ENCODE results near the gene SAPCD1. TPM values are rescaled to one million over a fixed set of nuclear protein-coding genes. Genes with fewer than 3 reads are reported as not detected.

Gene SAPCD1
- total RNA-seq, 1 experiment from 2014 or later: 3.2 TPM

DNA sequence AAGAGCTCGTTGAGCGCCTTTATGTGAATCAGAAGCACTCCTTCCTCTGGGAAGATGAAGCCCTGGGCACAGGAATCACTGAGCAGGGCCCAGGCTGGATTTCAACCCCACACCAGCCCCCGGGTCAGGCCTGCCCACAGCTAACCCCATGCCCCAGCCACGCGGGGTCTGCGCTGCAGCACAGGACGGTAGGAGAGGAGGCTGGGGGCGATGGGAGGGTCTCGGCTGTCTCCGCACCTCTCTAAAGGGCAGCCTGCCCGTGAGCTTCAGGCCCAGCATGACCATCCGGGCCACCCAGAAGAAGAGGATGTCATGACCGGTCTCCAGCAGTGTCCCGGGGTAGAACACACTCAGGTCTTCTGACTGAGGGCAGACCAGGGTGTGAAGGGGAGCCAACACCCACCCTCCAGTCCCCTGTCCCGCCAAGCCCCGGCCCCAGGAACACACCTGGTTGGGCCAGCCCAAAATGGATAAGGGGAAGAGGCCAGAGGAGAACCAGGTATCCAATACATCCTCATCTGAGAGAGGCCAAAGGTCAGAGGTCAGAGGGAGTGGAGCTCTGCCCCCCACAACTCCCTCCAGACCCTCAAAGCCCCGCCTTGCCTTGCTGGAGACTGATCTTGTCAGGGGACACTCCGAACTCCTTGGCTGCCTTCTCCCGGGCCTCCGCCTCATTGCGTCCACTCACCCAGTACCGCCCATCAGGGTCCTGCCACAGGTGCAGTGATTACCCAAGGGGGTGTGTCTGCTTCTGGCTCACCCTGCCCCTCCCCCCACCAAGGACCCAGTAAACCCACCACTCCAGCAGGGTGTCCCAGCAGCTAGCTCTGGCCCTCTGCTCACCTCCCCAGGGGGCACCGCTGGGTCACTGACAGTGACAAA, 19.0 kb downstream of the SAPCD1 start:
- no peak for DNase-seq
- Histone ChIP-seq H3K79me2 (ENCODE audit: insufficient read depth, low read length) (no peaks in the 10 kb centered on the region), H3T11ph (ENCODE audit: low read length) (no peak overlapping the region), H3K9me3 (ENCODE audit: control insufficient read depth, low read depth, low read length) (no peaks in the 10 kb centered on the region), H3K4ac (ENCODE audit: low read depth, low read length) (no peak overlapping the region), H3K4me1 (ENCODE audit: insufficient read depth, low read length) (no peaks in the 10 kb centered on the region), H3K18ac (ENCODE audit: insufficient read length, low read depth, low read length) (no peak overlapping the region), H2BK15ac (ENCODE audit: low read depth, low read length) (no peak overlapping the region), H2BK5ac (ENCODE audit: insufficient read length, low read length) (no peak overlapping the region), H2AK5ac (ENCODE audit: insufficient read length, low read length) (no peak overlapping the region), H2BK20ac (ENCODE audit: low read depth, low read length, poor library complexity, severe bottlenecking) (no peak overlapping the region), H3K27me3 (ENCODE audit: insufficient read depth, low read length) (no peaks in the 10 kb centered on the region), H3K23me2 (ENCODE audit: insufficient read length, low read depth, low read length, poor library complexity, severe bottlenecking) (no peaks in the 10 kb centered on the region), H3K4me2 (ENCODE audit: insufficient read depth, insufficient read length, low read length) (no peak overlapping the region), H3K56ac (ENCODE audit: insufficient read length, low read depth, low read length) (no peak overlapping the region), H2AFZ (ENCODE audit: low read length) (no peak overlapping the region), H4K91ac (ENCODE audit: insufficient read length, low read depth, low read length) (no peak overlapping the region), H2BK120ac (ENCODE audit: low read depth, low read length, poor library complexity, severe bottlenecking) (no peak overlapping the region), H3K79me1 (ENCODE audit: insufficient read depth, low read depth, low read length, poor library complexity, severe bottlenecking) (no peaks in the 10 kb centered on the region), H3K9ac (ENCODE audit: extremely low read depth, insufficient read length, low read length) (no peak overlapping the region), H2BK12ac (ENCODE audit: insufficient read length, low read depth, low read length) (no peak overlapping the region), H3K23ac (ENCODE audit: insufficient read length, low read depth, low read length) (no peak overlapping the region), H3K14ac (ENCODE audit: insufficient read depth, low read length) (no peak overlapping the region), H4K8ac (replicated peaks; ENCODE audit: insufficient read length, low read depth, low read length) (no peak overlapping the region), H4K5ac (ENCODE audit: insufficient read length, low read depth, low read length) (no peak overlapping the region), H3K27ac (ENCODE audit: insufficient read length, low read depth, low read length) (no peak overlapping the region), H4K20me1 (ENCODE audit: control insufficient read depth, insufficient read depth, insufficient read length) (no peaks in the 10 kb centered on the region)
- Mint-ChIP-seq H3K27ac (no peak overlapping the region), H3K9me3 (no peaks in the 10 kb centered on the region), H3K4me1 (peaks cover 1 to 5% of the 10 kb centered on the region in 2 experiments; a peak in 1 of 4 replicates), H3K36me3 (ENCODE audit: insufficient read depth in 1 of 3, low read depth in 3 of 3) (peaks cover 46 to 81% (median 63%) of the 10 kb centered on the region in 3 experiments), H3K27me3 (ENCODE audit: low read depth) (no peaks in the 10 kb centered on the region), H3K4me3 (no peak overlapping the region)
- WGBS (ENCODE audit: extremely low coverage, insufficient read length, low lambda C conversion rate): no CpG with 5 or more reads among the region's 23 CpGs
- TF ChIP-seq, protein P1, sequence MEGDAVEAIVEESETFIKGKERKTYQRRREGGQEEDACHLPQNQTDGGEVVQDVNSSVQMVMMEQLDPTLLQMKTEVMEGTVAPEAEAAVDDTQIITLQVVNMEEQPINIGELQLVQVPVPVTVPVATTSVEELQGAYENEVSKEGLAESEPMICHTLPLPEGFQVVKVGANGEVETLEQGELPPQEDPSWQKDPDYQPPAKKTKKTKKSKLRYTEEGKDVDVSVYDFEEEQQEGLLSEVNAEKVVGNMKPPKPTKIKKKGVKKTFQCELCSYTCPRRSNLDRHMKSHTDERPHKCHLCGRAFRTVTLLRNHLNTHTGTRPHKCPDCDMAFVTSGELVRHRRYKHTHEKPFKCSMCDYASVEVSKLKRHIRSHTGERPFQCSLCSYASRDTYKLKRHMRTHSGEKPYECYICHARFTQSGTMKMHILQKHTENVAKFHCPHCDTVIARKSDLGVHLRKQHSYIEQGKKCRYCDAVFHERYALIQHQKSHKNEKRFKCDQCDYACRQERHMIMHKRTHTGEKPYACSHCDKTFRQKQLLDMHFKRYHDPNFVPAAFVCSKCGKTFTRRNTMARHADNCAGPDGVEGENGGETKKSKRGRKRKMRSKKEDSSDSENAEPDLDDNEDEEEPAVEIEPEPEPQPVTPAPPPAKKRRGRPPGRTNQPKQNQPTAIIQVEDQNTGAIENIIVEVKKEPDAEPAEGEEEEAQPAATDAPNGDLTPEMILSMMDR (conservative IDR thresholded peaks at IDR 0.05): no peak
